ENCODE measurements around the gene TNFSF15.
"Not testable (repeated sequence)": the region's sequence is repeated elsewhere in the genome, so short reads cannot be mapped to it uniquely, and the experiment has no call there.

DNA sequence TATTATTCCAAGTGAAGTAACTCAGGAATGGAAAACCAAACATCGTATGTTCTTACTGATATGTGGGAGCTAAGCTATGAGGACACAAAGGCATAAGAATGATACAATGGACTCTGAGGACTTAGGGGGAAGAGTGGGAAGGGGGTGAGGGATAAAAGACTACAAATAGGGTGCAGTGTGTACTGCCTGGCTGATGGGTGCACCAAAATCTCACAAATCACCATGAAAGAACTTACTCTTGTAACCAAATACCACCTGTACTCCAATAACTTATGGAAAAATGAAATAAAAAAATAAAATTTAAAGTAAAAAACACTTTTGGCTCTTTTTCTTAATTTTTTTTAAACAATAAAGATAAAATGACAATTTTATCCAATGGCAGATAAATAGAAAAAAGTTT, 64.3 kb downstream of the TNFSF15 start:
- TF ChIP-seq, protein P1, sequence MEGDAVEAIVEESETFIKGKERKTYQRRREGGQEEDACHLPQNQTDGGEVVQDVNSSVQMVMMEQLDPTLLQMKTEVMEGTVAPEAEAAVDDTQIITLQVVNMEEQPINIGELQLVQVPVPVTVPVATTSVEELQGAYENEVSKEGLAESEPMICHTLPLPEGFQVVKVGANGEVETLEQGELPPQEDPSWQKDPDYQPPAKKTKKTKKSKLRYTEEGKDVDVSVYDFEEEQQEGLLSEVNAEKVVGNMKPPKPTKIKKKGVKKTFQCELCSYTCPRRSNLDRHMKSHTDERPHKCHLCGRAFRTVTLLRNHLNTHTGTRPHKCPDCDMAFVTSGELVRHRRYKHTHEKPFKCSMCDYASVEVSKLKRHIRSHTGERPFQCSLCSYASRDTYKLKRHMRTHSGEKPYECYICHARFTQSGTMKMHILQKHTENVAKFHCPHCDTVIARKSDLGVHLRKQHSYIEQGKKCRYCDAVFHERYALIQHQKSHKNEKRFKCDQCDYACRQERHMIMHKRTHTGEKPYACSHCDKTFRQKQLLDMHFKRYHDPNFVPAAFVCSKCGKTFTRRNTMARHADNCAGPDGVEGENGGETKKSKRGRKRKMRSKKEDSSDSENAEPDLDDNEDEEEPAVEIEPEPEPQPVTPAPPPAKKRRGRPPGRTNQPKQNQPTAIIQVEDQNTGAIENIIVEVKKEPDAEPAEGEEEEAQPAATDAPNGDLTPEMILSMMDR (IDR thresholded peaks at IDR 0.05), result not testable (repeated sequence)
- TF ChIP-seq POLR2AphosphoS5 (IDR thresholded peaks at IDR 0.05), result not testable (repeated sequence)
